Endothelial cell of umbilical vein (primary cell): ENCODE data around the gene FOXP4. TPM values are rescaled to one million over a fixed set of nuclear protein-coding genes. Genes with fewer than 3 reads are reported as not detected.

Experiments
- BruUV-seq: library from RNA; stranded (reverse); fragments of 400-500 nt; replicated peaks from 2 replicates; lab custom pipeline; 2021; lab: Mats Ljungman, UMichigan
- CTCF ChIA-PET: fragments of 300-600, 350-600 bp; sonication (Branson Sonifier 250); formaldehyde crosslinking; loops from one replicate; lab custom pipeline; 2021; ENCODE audit warnings: antibody characterized with exemption, inconsistent platforms; lab: Charles Lee
- POLR2A ChIA-PET: fragments of 300-600, 350-600 bp; sonication (Branson Sonifier 250); formaldehyde crosslinking; loops from one replicate; lab custom pipeline; 2021; ENCODE audit warnings: antibody characterized with exemption, inconsistent platforms; lab: Charles Lee
- DNase-seq: peaks from one replicate; pipeline ENCODE4 v3.0.0-alpha.2; 2011; ENCODE audit warnings: low read depth, low spot score
- FAIRE-seq: peaks from 2 replicates; lab custom pipeline; 2011; peaks lifted over from hg19 to GRCh38; lab: Jason Lieb, UNC
- H2AFZ ChIP-seq: 2 replicates; pipeline ENCODE4 v1.6.0; 2012; ENCODE audit warnings: low read depth, low read length, control low read depth, inconsistent platforms
- H3K27ac ChIP-seq: 2 replicates; pipeline ENCODE4 v1.5.1; 2011; ENCODE audit warnings: low read depth, mild to moderate bottlenecking, control low read depth, low read length, moderate library complexity; ENCODE audit not compliant: insufficient read depth
- H3K27me3 ChIP-seq, 2 experiments: 2 replicates each; pipeline versions ENCODE4 v1.6.0 to v1.6.1; 2011; ENCODE audit warnings: low read length in 2 of 2, mixed read lengths in 1 of 2; ENCODE audit not compliant: control insufficient read depth in 2 of 2, insufficient read depth in 2 of 2
- H3K36me3 ChIP-seq, 2 experiments: 2 replicates in 1 of 2; 3 replicates in 1 of 2; pipeline ENCODE4 v1.5.1; 2011; ENCODE audit warnings: low read length in 2 of 2, mild to moderate bottlenecking in 1 of 2, moderate library complexity in 1 of 2; ENCODE audit not compliant: control insufficient read depth in 2 of 2, insufficient read depth in 2 of 2; ENCODE audit errors: extremely low read depth in 1 of 2
- H3K4me1 ChIP-seq: 3 replicates; pipeline ENCODE4 v1.5.1; 2011; ENCODE audit warnings: mild to moderate bottlenecking, low read length; ENCODE audit not compliant: control insufficient read depth, insufficient read depth; ENCODE audit errors: extremely low read depth
- H3K4me2 ChIP-seq: 2 replicates; pipeline ENCODE4 v1.6.1; 2011; ENCODE audit warnings: low read length, control low read depth, mixed read lengths; ENCODE audit not compliant: insufficient read depth
- H3K4me3 ChIP-seq, 3 experiments: fragments of 200-600 bp in 1 of 3; sonication (generic), shearing (Covaris generic) in 1 of 3; replicated peaks in 1 of 3; 2 replicates each; pipeline ENCODE4 v1.5.1; 2011 to 2016; ENCODE audit warnings: control low read depth in 3 of 3, low read length in 3 of 3, mild to moderate bottlenecking in 2 of 3, inconsistent platforms in 1 of 3, low read depth in 1 of 3, moderate library complexity in 1 of 3; ENCODE audit not compliant: insufficient read depth in 1 of 3
- H3K79me2 ChIP-seq: 2 replicates; pipeline ENCODE4 v1.6.0; 2012; ENCODE audit warnings: low read length, inconsistent platforms; ENCODE audit not compliant: control insufficient read depth, insufficient read depth
- H3K9ac ChIP-seq: replicated peaks from 2 replicates; pipeline ENCODE3; 2011; ENCODE audit warnings: low read length, control low read depth; ENCODE audit not compliant: insufficient read depth; ENCODE audit errors: extremely low read depth
- H3K9me1 ChIP-seq: replicated peaks from 3 replicates; pipeline ENCODE4 v1.6.0; 2011; ENCODE audit warnings: mild to moderate bottlenecking, low read length; ENCODE audit not compliant: control insufficient read depth, insufficient read depth; ENCODE audit errors: extremely low read depth
- H3K9me3 ChIP-seq: replicated peaks from 2 replicates; pipeline ENCODE4 v1.5.1; 2012; ENCODE audit warnings: low read length, inconsistent platforms; ENCODE audit not compliant: control insufficient read depth, insufficient read depth
- H4K20me1 ChIP-seq: replicated peaks from 2 replicates; pipeline ENCODE3; 2011; ENCODE audit warnings: mild to moderate bottlenecking, low read length; ENCODE audit not compliant: control insufficient read depth, insufficient read depth; ENCODE audit errors: extremely low read depth
- EZH2 ChIP-seq: IDR thresholded peaks from 2 replicates; pipeline ENCODE4 v1.6.1; 2012; ENCODE audit warnings: borderline replicate concordance, low read depth, mild to moderate bottlenecking, moderate library complexity, low read length, inconsistent platforms; ENCODE audit not compliant: severe bottlenecking
- FOS ChIP-seq: IDR thresholded peaks from 2 replicates; pipeline ENCODE4 v1.6.1; 2011; ENCODE audit warnings: mild to moderate bottlenecking, low read length, moderate library complexity, borderline replicate concordance; ENCODE audit not compliant: insufficient read depth
- GATA2 ChIP-seq: IDR thresholded peaks from 2 replicates; pipeline ENCODE4 v1.7.0; 2011; ENCODE audit warnings: low read depth, mild to moderate bottlenecking, moderate library complexity, mixed read lengths, low read length; ENCODE audit not compliant: insufficient read length, insufficient read depth
- JUN ChIP-seq: IDR thresholded peaks from 2 replicates; pipeline ENCODE4 v1.6.1; 2011; ENCODE audit warnings: borderline replicate concordance, low read depth; ENCODE audit not compliant: insufficient read length, insufficient read depth
- MAX ChIP-seq: IDR thresholded peaks from 2 replicates; pipeline ENCODE4 v1.6.1; 2011; ENCODE audit not compliant: insufficient read depth, insufficient read length
- MYC ChIP-seq: IDR thresholded peaks from one replicate; pipeline ENCODE4 v1.6.1; 2011; ENCODE audit warnings: mild to moderate bottlenecking, low read depth, low read length
- POLR2A ChIP-seq: IDR thresholded peaks from 2 replicates; pipeline ENCODE4 v1.6.1; 2012; ENCODE audit warnings: low read depth, mild to moderate bottlenecking, control low read depth, low read length
- POLR2AphosphoS5 ChIP-seq: IDR thresholded peaks from 2 replicates; pipeline ENCODE4 v1.6.1; 2012; ENCODE audit warnings: low read depth, mild to moderate bottlenecking, control low read depth, low read length, moderate library complexity; ENCODE audit not compliant: insufficient read depth
- dilution Hi-C: fragments of 300-500 bp; cut with MboI; formaldehyde crosslinking; loops from one replicate; pipeline ENCODE4 v1.15.0; 2019; ENCODE audit warnings: low sequenced_read_pairs; ENCODE audit not compliant: extremely low pct_ligation_motif_present
- intact Hi-C: fragments of 100-400 bp; cut with micrococcal nuclease; formaldehyde crosslinking; loops from one replicate; pipeline ENCODE4 v1.10.0; 2022
- polyA plus RNA-seq, 4 experiments: library from polyadenylated mRNA; depleted of rRNA in 3 of 4; stranded (reverse) in 3 of 4; unstranded in 1 of 4; fragments of >200 nt; gene quantifications; 2 replicates each; pipeline versions ENCODE4 v1.2.1 to v1.2.3, GENCODE V29; 2011 to 2012; ENCODE audit warnings: missing spikeins in 1 of 4
- total RNA-seq: library from RNA; stranded (reverse); gene quantifications from 2 replicates; pipeline ENCODE4 v1.2.3, GENCODE V29; 2021
- TF ChIP-seq, protein P1 (sequence below), 2 donors: IDR thresholded peaks; 1 replicate in 1 of 2; 2 replicates in 1 of 2; pipeline ENCODE4 v1.5.1; 2011; ENCODE audit warnings: low read length in 2 of 2, mild to moderate bottlenecking in 2 of 2, moderate library complexity in 2 of 2, control low read depth in 1 of 2, inconsistent platforms in 1 of 2, low read depth in 1 of 2; ENCODE audit not compliant: insufficient read depth in 1 of 2; ENCODE audit errors: extremely low read depth in 1 of 2

FOXP4 gene
- total and polyA plus RNA-seq, 2 donors (not counting 3 experiments of a cell fraction or from before 2014, with no cell fraction given): 5.6 to 23.9 TPM

DNA sequence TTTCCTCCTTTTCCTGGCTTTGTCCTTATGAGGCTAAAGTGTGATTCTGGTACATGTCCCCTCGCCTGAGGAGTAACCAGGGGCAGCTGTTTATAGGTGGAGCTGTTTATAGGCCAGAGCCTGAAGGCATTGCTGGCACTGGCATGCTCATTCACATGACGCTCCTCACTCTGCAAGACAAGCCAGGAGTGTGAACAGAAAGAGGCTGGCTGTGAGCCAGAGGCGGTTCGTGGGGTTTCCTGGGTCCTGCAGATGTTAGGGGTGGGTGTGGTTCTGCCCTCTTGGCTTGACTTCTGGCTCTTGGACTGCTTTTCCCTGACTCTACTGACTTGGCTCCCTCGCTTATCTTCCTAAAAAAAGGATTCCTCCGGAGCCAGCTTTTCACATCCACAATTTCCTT, 79.3 kb downstream of the FOXP4 start:
- no peaks in the 10 kb centered on the region for H3K36me3 ChIP-seq
- POLR2A ChIA-PET: no interaction called here
- DNase-seq: no peak

More for the DNA sequence above, 79.3 kb downstream of the FOXP4 start:
- intact Hi-C loops (no loop called here), dilution Hi-C loops (no loop called here)
- Histone ChIP-seq H3K9ac (no peak overlapping the region), H3K4me2 (peak overlapping the region; percentile 20), H3K9me3 (no peaks in the 10 kb centered on the region), H3K27ac (no peak overlapping the region), H3K9me1 (no peaks in the 10 kb centered on the region), H3K4me3 (no peak overlapping the region), H3K79me2 (no peaks in the 10 kb centered on the region), H2AFZ (no peak overlapping the region), H4K20me1 (no peaks in the 10 kb centered on the region), H3K27me3 (peaks cover 0 to under 1% of the 10 kb centered on the region in 2 experiments), H3K4me1 (peaks cover 25% of the 10 kb centered on the region)
- TF ChIP-seq FOS (no peak), MAX (no peak), GATA2 (no peak), POLR2A (no peak), POLR2AphosphoS5 (no peak), MYC (no peak), EZH2 (no peak), JUN (no peak)
- TF ChIP-seq, protein P1, sequence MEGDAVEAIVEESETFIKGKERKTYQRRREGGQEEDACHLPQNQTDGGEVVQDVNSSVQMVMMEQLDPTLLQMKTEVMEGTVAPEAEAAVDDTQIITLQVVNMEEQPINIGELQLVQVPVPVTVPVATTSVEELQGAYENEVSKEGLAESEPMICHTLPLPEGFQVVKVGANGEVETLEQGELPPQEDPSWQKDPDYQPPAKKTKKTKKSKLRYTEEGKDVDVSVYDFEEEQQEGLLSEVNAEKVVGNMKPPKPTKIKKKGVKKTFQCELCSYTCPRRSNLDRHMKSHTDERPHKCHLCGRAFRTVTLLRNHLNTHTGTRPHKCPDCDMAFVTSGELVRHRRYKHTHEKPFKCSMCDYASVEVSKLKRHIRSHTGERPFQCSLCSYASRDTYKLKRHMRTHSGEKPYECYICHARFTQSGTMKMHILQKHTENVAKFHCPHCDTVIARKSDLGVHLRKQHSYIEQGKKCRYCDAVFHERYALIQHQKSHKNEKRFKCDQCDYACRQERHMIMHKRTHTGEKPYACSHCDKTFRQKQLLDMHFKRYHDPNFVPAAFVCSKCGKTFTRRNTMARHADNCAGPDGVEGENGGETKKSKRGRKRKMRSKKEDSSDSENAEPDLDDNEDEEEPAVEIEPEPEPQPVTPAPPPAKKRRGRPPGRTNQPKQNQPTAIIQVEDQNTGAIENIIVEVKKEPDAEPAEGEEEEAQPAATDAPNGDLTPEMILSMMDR (IDR thresholded peaks at IDR 0.05; ENCODE audit: extremely low read depth in 1 of 2, insufficient read depth in 1 of 2, low read depth in 1 of 2, low read length in 2 of 2): no peak
- no peak for FAIRE-seq
- BruUV-seq: no TSS peak
- CTCF ChIA-PET: interaction anchor here (2.9 kb wide), 1 partner anchor 22 kb away, joined by 20 read pairs; no protein-coding TSS in a partner anchor
